ENCODE results near the gene CDC42BPG.
"Not testable (repeated sequence)": the region's sequence is repeated elsewhere in the genome, so short reads cannot be mapped to it uniquely, and the experiment has no call there.

DNA sequence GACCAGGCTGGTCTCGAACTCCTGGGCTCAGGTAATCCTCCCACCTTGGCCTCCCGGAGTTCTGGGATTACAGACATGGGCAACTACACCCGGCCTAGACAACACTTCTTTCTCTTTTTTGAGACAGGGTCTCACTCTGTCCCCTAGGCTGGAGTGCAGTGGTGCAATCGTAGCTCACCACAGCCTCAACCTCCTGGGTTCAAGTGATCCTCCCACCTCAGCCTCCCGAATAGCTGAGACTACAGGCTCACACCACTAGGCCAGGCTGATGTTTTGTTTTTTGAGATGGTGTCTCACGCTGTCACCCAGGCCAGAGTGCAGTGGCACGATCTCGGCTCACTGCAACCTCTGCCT lies 1.3 kb upstream of the CDC42BPG start:
- TF ChIP-seq, protein P1, sequence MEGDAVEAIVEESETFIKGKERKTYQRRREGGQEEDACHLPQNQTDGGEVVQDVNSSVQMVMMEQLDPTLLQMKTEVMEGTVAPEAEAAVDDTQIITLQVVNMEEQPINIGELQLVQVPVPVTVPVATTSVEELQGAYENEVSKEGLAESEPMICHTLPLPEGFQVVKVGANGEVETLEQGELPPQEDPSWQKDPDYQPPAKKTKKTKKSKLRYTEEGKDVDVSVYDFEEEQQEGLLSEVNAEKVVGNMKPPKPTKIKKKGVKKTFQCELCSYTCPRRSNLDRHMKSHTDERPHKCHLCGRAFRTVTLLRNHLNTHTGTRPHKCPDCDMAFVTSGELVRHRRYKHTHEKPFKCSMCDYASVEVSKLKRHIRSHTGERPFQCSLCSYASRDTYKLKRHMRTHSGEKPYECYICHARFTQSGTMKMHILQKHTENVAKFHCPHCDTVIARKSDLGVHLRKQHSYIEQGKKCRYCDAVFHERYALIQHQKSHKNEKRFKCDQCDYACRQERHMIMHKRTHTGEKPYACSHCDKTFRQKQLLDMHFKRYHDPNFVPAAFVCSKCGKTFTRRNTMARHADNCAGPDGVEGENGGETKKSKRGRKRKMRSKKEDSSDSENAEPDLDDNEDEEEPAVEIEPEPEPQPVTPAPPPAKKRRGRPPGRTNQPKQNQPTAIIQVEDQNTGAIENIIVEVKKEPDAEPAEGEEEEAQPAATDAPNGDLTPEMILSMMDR (IDR thresholded peaks at IDR 0.05; ENCODE audit: low read depth, low read length), result not testable (repeated sequence)
- TF ChIP-seq EZH2phosphoT487 (IDR thresholded peaks at IDR 0.05; ENCODE audit: low read depth), result not testable (repeated sequence)

All from OCI-LY3 (cell line).